B cell (primary cell): ENCODE results near the gene SRD5A1.

Source experiments
- CTCF ChIP-seq: fragments of 200-600 bp; IDR thresholded peaks from one replicate; pipeline ENCODE4 v1.8.0; 2022; ENCODE audit warnings: antibody characterized with exemption, mild to moderate bottlenecking
- EZH2 ChIP-seq: IDR thresholded peaks from 2 replicates; pipeline ENCODE4 v1.6.1; 2012; ENCODE audit warnings: borderline replicate concordance, low read depth, mild to moderate bottlenecking, moderate library complexity, low read length; ENCODE audit not compliant: insufficient read depth, poor library complexity, severe bottlenecking

GRCh38 chr5:6705959-6706358 lies 72.7 kb downstream of the SRD5A1 start:
- TF ChIP-seq EZH2 = no peak
- TF ChIP-seq CTCF = no peak
